Natural killer cell (primary cell): ENCODE measurements around the gene MRPL20. TPM values are rescaled to one million over a fixed set of nuclear protein-coding genes. Genes with fewer than 3 reads are reported as not detected.
"Not testable (repeated sequence)": the region's sequence is repeated elsewhere in the genome, so short reads cannot be mapped to it uniquely, and the experiment has no call there.

Experiments
- ATAC-seq, 3 donors: fragments of 150-1000 bp in 2 of 3; fragments of 200-7000 bp in 1 of 3; cut with Tn5 transposase; 1 replicate in 1 of 3; 2 replicates in 2 of 3; pipeline ENCODE4 v1.10.0; 2021; ENCODE audit warnings: mild to moderate bottlenecking in 2 of 3, moderate library complexity in 2 of 3
- DNase-seq, 2 donors: peaks; one replicate each; pipeline versions ENCODE4 v3.0.0 to v3.0.0-alpha.2; 2013 to 2021; ENCODE audit warnings: mixed read lengths in 1 of 2
- H3K27ac ChIP-seq: one replicate; pipeline ENCODE4 v1.5.1; 2013; ENCODE audit warnings: mild to moderate bottlenecking, low read length
- H3K27me3 ChIP-seq: one replicate; pipeline ENCODE4 v1.6.1; 2013; ENCODE audit warnings: low read length; ENCODE audit not compliant: control insufficient read depth, insufficient read depth
- H3K36me3 ChIP-seq: one replicate; pipeline ENCODE4 v1.6.1; 2013; ENCODE audit warnings: low read length; ENCODE audit not compliant: control insufficient read depth, insufficient read depth
- H3K4me1 ChIP-seq: one replicate; pipeline ENCODE4 v1.6.1; 2013; ENCODE audit warnings: low read length; ENCODE audit not compliant: control insufficient read depth, insufficient read depth
- H3K4me3 ChIP-seq: one replicate; pipeline ENCODE4 v1.5.1; 2013; ENCODE audit warnings: low read length
- H3K9me3 ChIP-seq: one replicate; pipeline ENCODE4 v1.6.1; 2013; ENCODE audit warnings: low read length; ENCODE audit not compliant: control insufficient read depth, insufficient read depth
- H3K27ac Mint-ChIP-seq, 2 donors: one replicate each; pipeline ENCODE4 v1.8.0; 2022; ENCODE audit warnings: mild to moderate bottlenecking in 2 of 2, mixed read lengths in 2 of 2, moderate library complexity in 1 of 2
- H3K27me3 Mint-ChIP-seq, 2 donors: one replicate each; pipeline ENCODE4 v1.8.0; 2022; ENCODE audit warnings: low read depth in 2 of 2, mixed read lengths in 2 of 2
- H3K36me3 Mint-ChIP-seq: one replicate; pipeline ENCODE4 v1.8.0; 2022; ENCODE audit warnings: mixed read lengths
- H3K4me1 Mint-ChIP-seq, 2 donors: one replicate each; pipeline ENCODE4 v1.8.0; 2022; ENCODE audit warnings: mixed read lengths in 2 of 2
- H3K4me3 Mint-ChIP-seq: one replicate; pipeline ENCODE4 v1.8.0; 2022; ENCODE audit warnings: mild to moderate bottlenecking, moderate library complexity, mixed read lengths
- H3K9me3 Mint-ChIP-seq, 2 donors: one replicate each; pipeline ENCODE4 v1.8.0; 2022; ENCODE audit warnings: mixed read lengths in 2 of 2
- CTCF ChIP-seq: fragments of 200-600 bp; IDR thresholded peaks from one replicate; pipeline ENCODE4 v1.8.0; 2022; ENCODE audit warnings: antibody characterized with exemption
- WGBS: methylation state at CpG from one replicate; pipeline ENCODE4 v1.1.7; 2013; ENCODE audit warnings: missing lambda C conversion rate; ENCODE audit not compliant: insufficient coverage; 5-methylcytosine and 5-hydroxymethylcytosine counted together
- intact Hi-C: fragments of 100-400 bp; cut with micrococcal nuclease; formaldehyde crosslinking; loops from one replicate; pipeline ENCODE4 v1.14.2; 2022
- total RNA-seq, 4 donors: library from RNA; stranded (reverse); fragments of 120-200 nt in 1 of 4; gene quantifications; one replicate each; pipeline versions ENCODE4 v1.2.3 to v1.2.4, GENCODE V29; 2013 to 2022

The MRPL20 gene
- total RNA-seq, 3 donors from 2014 or later (not counting 1 experiment from before 2014, with no cell fraction given) = 90.9 to 111 (median 92.7) TPM

GRCh38 chr1:1387098-1388077 is 19.7 kb downstream of the MRPL20 start:
- H3K27me3 Mint-ChIP-seq = no peaks in the 10 kb centered on the region
- peaks cover 6% of the 10 kb centered on the region for H3K36me3 Mint-ChIP-seq

GRCh38 chr1:1385931-1386330 is 21.2 kb downstream of the MRPL20 start:
- intact Hi-C loops = no loop called here
- no peaks in the 10 kb centered on the region for H3K27me3 ChIP-seq
- ATAC-seq (no peak), DNase-seq (no peak)
- 95% methylated on average over 8 of the region's 8 CpGs for WGBS
- H3K36me3 ChIP-seq = peaks cover 51% of the 10 kb centered on the region
- no peaks in the 10 kb centered on the region for H3K27me3 Mint-ChIP-seq
- H3K9me3 ChIP-seq = no peaks in the 10 kb centered on the region
- no peak overlapping the region for H3K27ac Mint-ChIP-seq
- no peaks in the 10 kb centered on the region for H3K9me3 Mint-ChIP-seq
- no peak overlapping the region for H3K4me3 Mint-ChIP-seq
- no peaks in the 10 kb centered on the region for H3K4me1 Mint-ChIP-seq
- H3K4me1 ChIP-seq = no peaks in the 10 kb centered on the region
- H3K36me3 Mint-ChIP-seq = no peaks in the 10 kb centered on the region
- H3K27ac ChIP-seq = no peak overlapping the region
- H3K4me3 ChIP-seq = no peak overlapping the region
- TF ChIP-seq CTCF = no peak

More at GRCh38 chr1:1387098-1388077, 19.7 kb downstream of the MRPL20 start:
- H3K36me3 ChIP-seq = peaks cover 64% of the 10 kb centered on the region
- no peak for ATAC-seq
- intact Hi-C loops = no loop called here
- H3K4me1 Mint-ChIP-seq = peaks cover 0 to 7% of the 10 kb centered on the region in 2 donors
- no peaks in the 10 kb centered on the region for H3K9me3 Mint-ChIP-seq
- H3K27ac Mint-ChIP-seq = no peak overlapping the region
- H3K27ac ChIP-seq = no peak overlapping the region
- no peak for TF ChIP-seq CTCF
- no peak for DNase-seq
- no peaks in the 10 kb centered on the region for H3K4me1 ChIP-seq
- no peak overlapping the region for H3K4me3 ChIP-seq
- no peak overlapping the region for H3K4me3 Mint-ChIP-seq
- 98% methylated on average over 50 of the region's 50 CpGs for WGBS
- H3K27me3 ChIP-seq = no peaks in the 10 kb centered on the region
- H3K9me3 ChIP-seq = no peaks in the 10 kb centered on the region

GRCh38 chr1:1385339-1385738 is 21.8 kb downstream of the MRPL20 start:
- H3K27ac ChIP-seq, H3K27ac Mint-ChIP-seq, H3K36me3 Mint-ChIP-seq, DNase-seq, H3K9me3 ChIP-seq, H3K4me3 ChIP-seq, H3K4me1 Mint-ChIP-seq, H3K9me3 Mint-ChIP-seq, H3K4me1 ChIP-seq, ATAC-seq, intact Hi-C loops, H3K27me3 ChIP-seq, H3K27me3 Mint-ChIP-seq, H3K4me3 Mint-ChIP-seq: not testable (repeated sequence)
- H3K36me3 ChIP-seq = peaks cover 45% of the 10 kb centered on the region
- 95% methylated on average over 29 of the region's 29 CpGs for WGBS

GRCh38 chr1:1381294-1381693 is 25.8 kb downstream of the MRPL20 start:
- no peak for DNase-seq
- H3K4me1 Mint-ChIP-seq = no peaks in the 10 kb centered on the region
- Histone ChIP-seq H3K9me3 (no peaks in the 10 kb centered on the region), H3K4me3 (no peak overlapping the region), H3K27me3 (no peaks in the 10 kb centered on the region), H3K36me3 (peaks cover 8% of the 10 kb centered on the region), H3K27ac (no peak overlapping the region), H3K4me1 (no peaks in the 10 kb centered on the region)
- no peak overlapping the region for H3K4me3 Mint-ChIP-seq
- H3K27me3 Mint-ChIP-seq = no peaks in the 10 kb centered on the region
- intact Hi-C loops = no loop called here
- no peaks in the 10 kb centered on the region for H3K36me3 Mint-ChIP-seq
- no peak for ATAC-seq
- TF ChIP-seq CTCF = no peak
- H3K27ac Mint-ChIP-seq = no peak overlapping the region
- WGBS = 82% methylated on average over 8 of the region's 8 CpGs
- no peaks in the 10 kb centered on the region for H3K9me3 Mint-ChIP-seq
